ENCODE data around the gene MYLIP.

DNA sequence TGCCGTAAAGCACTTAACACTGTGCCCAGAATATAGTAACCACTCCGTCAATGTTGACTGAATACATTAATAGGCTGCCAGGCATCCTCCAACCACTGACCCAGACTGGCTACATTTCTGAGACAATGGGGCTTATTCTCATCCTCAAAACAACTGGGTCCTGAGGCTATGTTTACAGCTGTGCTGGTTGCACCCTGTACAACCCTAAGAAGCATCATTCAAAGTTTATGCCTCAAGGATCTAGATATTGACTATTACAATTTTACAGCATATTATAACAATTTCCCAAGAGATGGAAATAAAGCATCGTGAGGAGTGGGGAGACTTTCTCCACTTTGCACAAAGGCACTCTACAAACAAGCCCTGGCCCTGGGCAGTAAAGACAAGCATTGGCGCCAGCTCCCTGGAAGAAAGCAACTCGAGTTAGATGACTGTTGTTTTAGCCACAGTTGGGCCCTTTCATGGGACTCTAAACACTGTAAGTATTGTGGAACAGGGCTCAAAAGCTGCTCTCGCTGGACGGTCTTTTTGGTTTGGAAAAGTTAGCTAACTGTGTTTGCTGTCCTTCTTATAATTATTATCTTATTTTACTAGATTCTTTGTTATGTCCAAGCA lies 30.2 kb downstream of the MYLIP start:
- TF ChIP-seq, protein P1, sequence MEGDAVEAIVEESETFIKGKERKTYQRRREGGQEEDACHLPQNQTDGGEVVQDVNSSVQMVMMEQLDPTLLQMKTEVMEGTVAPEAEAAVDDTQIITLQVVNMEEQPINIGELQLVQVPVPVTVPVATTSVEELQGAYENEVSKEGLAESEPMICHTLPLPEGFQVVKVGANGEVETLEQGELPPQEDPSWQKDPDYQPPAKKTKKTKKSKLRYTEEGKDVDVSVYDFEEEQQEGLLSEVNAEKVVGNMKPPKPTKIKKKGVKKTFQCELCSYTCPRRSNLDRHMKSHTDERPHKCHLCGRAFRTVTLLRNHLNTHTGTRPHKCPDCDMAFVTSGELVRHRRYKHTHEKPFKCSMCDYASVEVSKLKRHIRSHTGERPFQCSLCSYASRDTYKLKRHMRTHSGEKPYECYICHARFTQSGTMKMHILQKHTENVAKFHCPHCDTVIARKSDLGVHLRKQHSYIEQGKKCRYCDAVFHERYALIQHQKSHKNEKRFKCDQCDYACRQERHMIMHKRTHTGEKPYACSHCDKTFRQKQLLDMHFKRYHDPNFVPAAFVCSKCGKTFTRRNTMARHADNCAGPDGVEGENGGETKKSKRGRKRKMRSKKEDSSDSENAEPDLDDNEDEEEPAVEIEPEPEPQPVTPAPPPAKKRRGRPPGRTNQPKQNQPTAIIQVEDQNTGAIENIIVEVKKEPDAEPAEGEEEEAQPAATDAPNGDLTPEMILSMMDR (IDR thresholded peaks at IDR 0.05): no peak
- TF ChIP-seq POLR2A (IDR thresholded peaks at IDR 0.05): no peak
